ENCODE data around the gene RBM10. TPM values are rescaled to one million over a fixed set of nuclear protein-coding genes. Genes with fewer than 3 reads are reported as not detected.
A peak's percentile ranks its signal among the peaks of the same experiment; 100 is the strongest.

Gene RBM10
- total RNA-seq, 1 donor from 2014 or later, result 33.6 TPM

GRCh38 chrX:47174846-47175587, 30.0 kb downstream of the RBM10 start:
- DNase-seq (ENCODE audit: low read depth), result no peak

GRCh38 chrX:47175588-47175980, 30.6 kb downstream of the RBM10 start:
- DNase-seq (ENCODE audit: low read depth), result no peak

DNA sequence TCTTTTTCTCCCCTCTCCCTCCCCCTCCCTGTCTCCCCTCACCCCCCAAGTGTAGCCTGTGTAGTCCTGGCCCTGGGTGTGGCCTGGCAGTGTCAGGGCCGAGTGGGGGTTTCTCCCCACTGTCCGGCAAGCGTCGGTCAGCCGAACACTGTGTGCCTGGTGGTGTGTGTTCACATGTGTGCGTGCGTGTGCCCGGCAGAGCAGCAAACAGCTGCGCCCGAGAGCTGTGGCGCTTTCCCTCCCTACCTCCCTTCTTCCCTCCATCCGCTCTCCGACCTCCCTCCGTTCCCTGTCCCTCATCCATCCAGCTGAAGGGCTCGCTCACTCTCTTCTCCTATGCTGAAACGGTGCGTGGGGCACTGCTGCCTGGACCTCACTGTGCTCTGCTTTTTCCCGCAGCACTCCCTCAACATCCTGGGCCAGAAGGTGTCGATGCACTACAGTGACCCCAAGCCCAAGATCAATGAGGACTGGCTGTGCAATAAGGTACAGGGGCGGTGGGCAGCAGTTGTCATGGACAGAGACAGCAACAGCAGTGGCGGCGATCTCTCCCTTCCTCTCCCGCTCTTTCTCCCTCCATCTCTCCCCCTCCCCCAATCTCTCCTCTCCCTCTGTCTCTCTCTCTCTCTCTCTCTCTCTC, 31.2 kb downstream of the RBM10 start:
- DNase-seq (ENCODE audit: low read depth), result no peak

- no peak for DNase-seq (ENCODE audit: low read depth)
Observed at GRCh38 chrX:47177079-47177478, 32.1 kb downstream of the RBM10 start.

DNA sequence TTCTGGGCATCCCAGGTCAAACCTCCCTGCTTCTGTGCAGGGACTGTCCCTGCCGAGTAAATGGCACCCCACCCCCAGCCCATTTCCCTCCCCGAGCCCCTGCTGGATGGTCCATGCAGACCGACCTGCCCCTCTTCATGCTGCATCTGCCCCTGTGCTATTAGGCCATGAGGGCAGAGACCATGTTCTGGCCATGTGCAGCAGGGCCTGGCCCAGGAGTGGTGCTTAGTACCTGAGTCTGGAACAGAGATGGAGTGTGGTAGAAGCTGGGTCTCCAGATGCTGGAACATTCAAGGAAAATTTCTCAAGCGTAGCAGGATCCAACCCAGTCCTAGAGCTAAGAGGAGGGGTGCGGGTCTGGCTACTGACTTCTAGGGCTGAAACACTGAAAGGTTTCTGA, 33.3 kb downstream of the RBM10 start:
- DNase-seq (ENCODE audit: low read depth), result no peak

DNA sequence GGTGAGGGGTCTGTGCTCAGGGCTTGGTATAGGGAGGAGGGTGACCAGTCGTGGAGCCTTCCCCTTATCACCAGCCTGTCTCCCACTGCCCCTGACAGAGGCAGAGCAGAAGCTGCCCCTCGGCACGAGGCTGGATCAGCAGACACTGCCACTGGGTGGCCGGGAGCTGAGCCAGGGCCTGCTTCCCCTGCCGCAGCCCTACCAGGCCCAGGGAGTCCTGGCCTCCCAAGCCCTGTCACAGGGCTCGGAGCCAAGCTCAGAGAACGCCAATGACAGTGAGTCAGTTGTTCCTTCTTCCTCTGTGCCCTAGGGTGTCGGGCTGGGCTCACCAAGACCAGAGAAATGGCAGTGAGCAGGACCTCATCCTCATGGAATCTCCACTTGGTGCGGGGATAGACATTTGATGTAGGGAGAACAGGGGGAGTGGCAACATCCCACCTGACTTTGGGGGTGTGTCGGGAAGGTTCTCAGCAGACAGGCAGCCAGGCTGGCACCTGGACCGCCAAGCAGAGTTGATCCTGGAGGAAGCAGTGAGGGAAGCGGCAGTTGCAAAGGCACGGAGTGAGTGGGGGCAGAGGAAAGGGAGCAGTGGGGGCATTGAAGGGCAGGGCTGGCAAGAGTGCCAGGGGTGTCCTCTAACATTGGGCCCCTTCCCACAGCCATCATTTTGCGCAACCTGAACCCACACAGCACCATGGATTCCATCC, 34.4 kb downstream of the RBM10 start:
- peak; percentile 63 for DNase-seq (ENCODE audit: low read depth)

GRCh38 chrX:47179928-47180255, 34.9 kb downstream of the RBM10 start:
- DNase-seq (ENCODE audit: low read depth), result no peak

GRCh38 chrX:47180346-47180745, 35.3 kb downstream of the RBM10 start:
- no peak for DNase-seq (ENCODE audit: low read depth)

DNA sequence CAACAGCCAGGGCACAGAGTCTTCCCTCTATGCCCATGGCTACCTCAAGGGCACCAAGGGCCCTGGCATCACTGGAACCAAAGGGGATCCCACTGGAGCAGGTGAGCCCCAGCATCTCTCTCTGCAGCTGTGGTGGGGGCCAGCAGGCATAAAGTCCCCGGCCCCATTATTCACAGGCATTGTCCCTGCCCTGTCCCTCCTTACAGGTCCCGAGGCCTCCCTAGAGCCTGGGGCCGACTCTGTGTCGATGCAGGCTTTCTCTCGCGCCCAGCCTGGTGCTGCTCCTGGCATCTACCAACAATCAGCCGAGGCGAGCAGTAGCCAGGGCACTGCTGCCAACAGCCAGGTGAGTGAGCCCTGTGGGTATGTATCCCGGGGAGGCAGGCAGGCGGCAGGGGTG, 36.3 kb downstream of the RBM10 start:
- no peak for DNase-seq (ENCODE audit: low read depth)

GRCh38 chrX:47182106-47182700, 37.2 kb downstream of the RBM10 start:
- no peak for DNase-seq (ENCODE audit: low read depth)

DNA sequence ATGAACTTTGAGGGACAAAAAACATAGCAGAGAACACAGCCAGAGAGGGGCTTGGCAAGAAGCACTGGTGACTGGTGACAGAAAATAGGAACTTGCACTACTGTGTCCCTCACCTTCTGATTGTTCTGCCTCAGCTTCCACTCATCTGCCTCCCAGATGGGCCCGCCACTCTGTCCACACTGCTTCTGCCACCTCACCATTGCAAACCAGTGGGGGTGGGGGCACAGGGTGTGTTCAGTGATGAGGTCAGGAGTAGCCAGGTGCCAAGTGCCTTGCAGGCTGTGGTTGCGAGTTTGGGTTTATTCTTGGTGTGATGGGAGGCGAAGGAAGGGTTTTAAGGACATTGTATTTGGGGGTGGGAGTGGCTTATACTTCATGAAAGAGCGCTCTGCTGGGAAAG, 39.5 kb downstream of the RBM10 start:
- DNase-seq (ENCODE audit: low read depth), result peak; percentile 17

DNA sequence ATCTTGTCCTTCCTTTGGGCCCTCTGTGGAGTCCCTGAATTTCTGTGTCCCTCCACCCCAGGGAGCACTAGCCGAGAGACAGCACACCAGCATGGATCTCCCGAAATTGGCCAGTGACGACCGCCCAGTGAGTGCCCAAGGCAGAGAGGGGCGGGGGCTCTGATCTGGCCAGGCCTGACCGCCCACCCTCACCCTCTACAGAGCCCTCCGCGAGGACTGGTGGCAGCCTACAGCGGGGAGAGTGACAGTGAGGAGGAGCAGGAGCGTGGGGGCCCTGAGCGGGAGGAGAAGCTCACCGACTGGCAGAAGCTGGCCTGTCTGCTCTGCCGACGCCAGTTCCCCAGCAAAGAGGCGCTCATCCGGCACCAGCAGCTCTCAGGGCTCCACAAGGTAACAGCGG, 40.2 kb downstream of the RBM10 start:
- no peak for DNase-seq (ENCODE audit: low read depth)

GRCh38 chrX:47186096-47186740, 41.2 kb downstream of the RBM10 start:
- DNase-seq (ENCODE audit: low read depth), result no peak

- no peak for DNase-seq (ENCODE audit: low read depth)
Observed at GRCh38 chrX:47187106-47187677, 42.2 kb downstream of the RBM10 start.

DNA sequence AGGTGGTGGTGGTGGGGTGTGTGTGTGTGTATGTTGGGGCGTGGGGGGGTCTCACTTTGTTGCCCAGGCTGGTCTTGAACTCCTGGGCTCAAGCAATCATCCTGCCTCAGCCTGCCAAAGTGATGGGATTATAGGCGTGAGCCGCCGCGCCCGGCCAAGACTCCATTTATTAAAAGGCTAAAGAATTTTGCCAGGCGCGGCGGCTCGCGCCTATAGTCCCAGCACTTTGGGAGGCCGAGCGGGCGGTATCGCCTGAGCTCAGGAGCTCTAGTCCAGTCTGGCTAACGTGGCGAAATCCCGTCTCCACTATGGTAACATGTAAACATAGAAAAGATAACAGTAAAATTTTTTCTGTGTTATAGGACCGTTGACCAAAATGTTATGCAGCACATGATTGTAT, 44.9 kb downstream of the RBM10 start:
- DNase-seq (ENCODE audit: low read depth), result no peak

DNA sequence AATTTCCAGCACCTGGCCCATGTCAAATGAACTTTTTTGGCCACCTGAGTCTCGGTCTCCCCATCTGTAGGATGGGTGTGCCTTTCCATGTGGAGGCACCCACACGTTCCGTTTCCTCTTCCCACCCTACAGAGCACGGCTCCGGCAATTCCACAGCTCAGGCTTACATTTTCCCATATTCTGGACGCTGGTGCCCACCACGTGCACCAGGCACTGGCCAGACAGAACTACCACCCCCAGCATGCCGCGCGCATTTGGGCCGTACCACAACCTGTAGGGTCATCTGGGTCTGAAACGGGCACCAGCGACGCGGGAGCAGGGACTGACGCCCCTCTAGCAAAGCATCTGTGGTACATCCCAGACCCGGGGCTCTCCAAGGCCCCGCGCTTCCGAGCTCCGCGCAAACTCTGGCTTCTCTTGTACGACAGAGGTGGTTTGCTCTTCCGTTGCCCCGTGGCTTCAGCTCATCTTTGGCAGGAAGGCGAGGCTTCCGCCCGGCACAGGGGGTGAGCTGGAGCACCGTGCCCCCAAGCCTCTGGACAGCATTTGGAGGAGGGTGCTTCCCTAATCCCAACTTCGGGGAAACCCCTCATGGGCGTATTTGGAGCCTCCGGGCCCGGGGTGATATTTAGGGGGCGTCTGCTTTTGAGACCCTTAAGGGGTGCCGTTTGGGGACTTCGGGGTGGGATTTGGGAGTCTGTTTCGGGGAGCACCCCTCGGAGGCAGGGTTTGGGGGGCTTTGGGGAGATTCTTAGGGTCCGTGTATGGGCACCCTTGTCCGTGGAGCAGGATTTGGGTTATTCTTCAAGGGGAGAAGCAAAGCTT, 45.6 kb downstream of the RBM10 start:
- peak; percentile 90 for DNase-seq (ENCODE audit: low read depth)

DNA sequence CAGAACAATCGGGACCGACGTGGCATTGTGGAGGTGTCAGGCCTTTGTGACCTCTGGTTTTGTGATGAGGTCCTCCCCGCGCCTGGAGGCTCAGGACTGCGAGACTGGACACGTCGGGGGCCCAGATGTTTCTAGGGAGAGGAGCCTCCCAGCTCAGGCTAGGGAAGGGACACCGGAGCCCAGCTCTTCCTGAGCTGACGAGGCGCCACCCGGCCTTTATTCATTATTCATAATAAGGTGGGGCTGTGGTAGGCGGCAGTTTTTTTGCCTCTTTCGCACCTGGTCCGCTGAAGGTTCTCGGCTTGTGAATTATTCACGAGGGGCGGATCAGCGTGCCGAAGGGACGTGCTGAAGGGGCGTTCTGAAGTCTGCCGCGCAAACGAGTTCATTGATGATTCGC, 46.3 kb downstream of the RBM10 start:
- no peak for DNase-seq (ENCODE audit: low read depth)

GRCh38 chrX:47191806-47192401, 46.9 kb downstream of the RBM10 start:
- no peak for DNase-seq (ENCODE audit: low read depth)

DNA sequence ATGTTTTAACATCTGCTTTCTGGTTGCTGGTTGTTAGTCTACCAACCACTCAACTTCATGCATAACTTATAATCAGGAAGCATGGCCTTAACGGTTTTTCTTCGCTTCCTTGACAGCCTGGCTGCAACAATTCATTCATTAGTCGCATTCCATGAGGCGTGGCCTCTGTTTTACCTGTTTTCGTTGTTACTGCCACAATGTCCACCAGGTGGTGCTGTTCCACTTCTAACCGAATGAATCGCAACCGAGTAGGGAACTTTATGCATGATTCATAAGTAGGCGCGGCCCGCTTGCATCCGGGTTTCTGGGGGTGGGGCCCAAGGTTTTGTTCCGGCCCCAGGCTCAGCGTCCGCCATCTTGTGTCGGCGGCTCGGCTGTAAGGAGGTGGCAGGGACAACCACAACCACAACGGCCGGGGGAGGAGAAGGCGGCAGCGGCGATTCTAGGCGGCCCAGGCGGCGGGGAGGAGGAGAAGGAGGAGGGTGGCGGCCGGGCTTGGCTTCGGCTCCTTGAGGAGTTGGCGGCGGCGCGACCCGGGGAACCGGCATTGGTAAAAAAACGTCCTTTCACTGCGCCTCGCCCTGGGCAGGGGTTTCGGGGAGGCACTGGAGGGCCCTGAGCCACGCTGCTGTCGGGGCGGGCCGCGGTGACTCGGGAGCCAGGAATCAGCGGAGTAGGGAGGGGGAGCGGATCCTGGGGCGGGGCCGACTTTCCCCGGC, 48.6 kb downstream of the RBM10 start, which contains the start of gene UBA1:
Gene UBA1, plus strand, starts transcription at position 355 of the 719 bp plus-strand sequence. CDS start 4,974 bp downstream, outside the sequence.
- peak; percentile 94 for DNase-seq (ENCODE audit: low read depth)
